IMR-90 (cell line): ENCODE results near the gene FGR. TPM values are rescaled to one million over a fixed set of nuclear protein-coding genes. Genes with fewer than 3 reads are reported as not detected.

ENCODE experiments used
- ATAC-seq: fragments of 200-7000 bp; cut with Tn5 transposase; 2 replicates; pipeline ENCODE4 v1.9.1; 2020; ENCODE audit warnings: low read depth, mild to moderate bottlenecking, moderate library complexity
- BruUV-seq: library from RNA; stranded (reverse); fragments of 400-500 nt; replicated peaks from 2 replicates; lab custom pipeline; 2021; lab: Mats Ljungman, UMichigan
- CTCF ChIA-PET: fragments of 300-600 bp; formaldehyde crosslinking; extraction: SDS; loops from one replicate; lab custom pipeline; 2021; ENCODE audit warnings: antibody characterized with exemption; lab: Yijun Ruan, JAX
- POLR2A ChIA-PET: fragments of 300-600 bp; sonication (Branson Sonifier 250); formaldehyde crosslinking; loops from one replicate; lab custom pipeline; 2022; ENCODE audit warnings: antibody characterized with exemption; ENCODE audit not compliant: unreplicated experiment; lab: Charles Lee
- DNase-seq: peaks from one replicate; pipeline ENCODE4 v3.0.0; 2013
- H2AFZ ChIP-seq: replicated peaks from 2 replicates; pipeline ENCODE3; 2013; ENCODE audit warnings: low read length, mild to moderate bottlenecking; ENCODE audit not compliant: poor library complexity
- H2AK5ac ChIP-seq: 2 replicates; pipeline ENCODE4 v1.6.1; 2013; ENCODE audit warnings: low read depth, low read length, inconsistent platforms
- H2AK9ac ChIP-seq: replicated peaks from 2 replicates; pipeline ENCODE3; 2013; ENCODE audit warnings: mild to moderate bottlenecking, low read depth, low read length, moderate library complexity; ENCODE audit not compliant: poor library complexity
- H2BK120ac ChIP-seq: 2 replicates; pipeline ENCODE4 v1.6.1; 2013; ENCODE audit warnings: low read depth, low read length, inconsistent platforms
- H2BK15ac ChIP-seq: 3 replicates; pipeline ENCODE4 v1.6.1; 2013; ENCODE audit warnings: low read depth, low read length, inconsistent platforms
- H2BK20ac ChIP-seq: 2 replicates; pipeline ENCODE4 v1.6.1; 2013; ENCODE audit warnings: low read depth, mild to moderate bottlenecking, inconsistent platforms, low read length, moderate library complexity
- H2BK5ac ChIP-seq: 2 replicates; pipeline ENCODE4 v1.6.1; 2013; ENCODE audit warnings: mild to moderate bottlenecking, low read depth, low read length, inconsistent platforms; ENCODE audit not compliant: poor library complexity, severe bottlenecking
- H3K14ac ChIP-seq: replicated peaks from 2 replicates; pipeline ENCODE4 v1.6.1; 2013; ENCODE audit warnings: low read depth, low read length, inconsistent platforms
- H3K18ac ChIP-seq: 2 replicates; pipeline ENCODE4 v1.6.1; 2013; ENCODE audit warnings: low read depth, low read length, control low read depth
- H3K23ac ChIP-seq: 2 replicates; pipeline ENCODE4 v1.6.1; 2013; ENCODE audit warnings: low read depth, low read length, inconsistent platforms
- H3K27ac ChIP-seq: 2 replicates; pipeline ENCODE4 v1.5.1; 2013; ENCODE audit warnings: mild to moderate bottlenecking, control low read depth, low read length; ENCODE audit not compliant: insufficient read depth
- H3K27me3 ChIP-seq: 2 replicates; pipeline ENCODE4 v1.6.1; 2013; ENCODE audit warnings: low read length; ENCODE audit not compliant: control insufficient read depth, insufficient read depth
- H3K36me3 ChIP-seq: 2 replicates; pipeline ENCODE4 v1.6.1; 2013; ENCODE audit warnings: low read length, mixed read lengths; ENCODE audit not compliant: control insufficient read depth, insufficient read depth
- H3K4ac ChIP-seq: 2 replicates; pipeline ENCODE4 v1.6.1; 2013; ENCODE audit warnings: low read depth, low read length, inconsistent platforms
- H3K4me1 ChIP-seq: 2 replicates; pipeline ENCODE4 v1.6.1; 2013; ENCODE audit warnings: low read length, mixed read lengths; ENCODE audit not compliant: control insufficient read depth, insufficient read depth
- H3K4me2 ChIP-seq: 2 replicates; pipeline ENCODE4 v1.6.1; 2013; ENCODE audit warnings: low read depth, mild to moderate bottlenecking, control low read depth, low read length, moderate library complexity
- H3K4me3 ChIP-seq: 2 replicates; pipeline ENCODE4 v1.5.1; 2013; ENCODE audit warnings: low read depth, mild to moderate bottlenecking, control low read depth, low read length, moderate library complexity; ENCODE audit not compliant: insufficient read depth
- H3K56ac ChIP-seq: 2 replicates; pipeline ENCODE4 v1.6.1; 2013; ENCODE audit warnings: low read length, inconsistent platforms; ENCODE audit not compliant: insufficient read depth; ENCODE audit errors: extremely low read depth
- H3K79me1 ChIP-seq, 2 experiments: 2 replicates each; pipeline ENCODE4 v1.6.1; 2013; ENCODE audit warnings: low read length in 2 of 2, inconsistent platforms in 1 of 2, low read depth in 1 of 2
- H3K9ac ChIP-seq: 2 replicates; pipeline ENCODE4 v1.6.1; 2013; ENCODE audit warnings: low read depth, low read length, control low read depth
- H3K9me1 ChIP-seq: 2 replicates; pipeline ENCODE4 v1.6.1; 2013; ENCODE audit warnings: low read length, inconsistent platforms; ENCODE audit not compliant: insufficient read depth
- H3K9me3 ChIP-seq: 2 replicates; pipeline ENCODE4 v1.6.1; 2013; ENCODE audit warnings: low read length; ENCODE audit not compliant: control insufficient read depth, insufficient read depth
- H4K20me1 ChIP-seq: 2 replicates; pipeline ENCODE4 v1.6.1; 2013; ENCODE audit warnings: low read length, inconsistent platforms; ENCODE audit not compliant: insufficient read depth
- H4K5ac ChIP-seq: 2 replicates; pipeline ENCODE4 v1.6.1; 2013; ENCODE audit warnings: mild to moderate bottlenecking, low read depth, low read length, control low read depth
- H4K8ac ChIP-seq, 2 experiments: 2 replicates each; pipeline ENCODE4 v1.6.1; 2013; ENCODE audit warnings: low read depth in 2 of 2, low read length in 2 of 2, control low read depth in 1 of 2, inconsistent platforms in 1 of 2
- H4K91ac ChIP-seq: 2 replicates; pipeline ENCODE4 v1.6.1; 2013; ENCODE audit warnings: low read depth, low read length, inconsistent platforms; ENCODE audit not compliant: insufficient read depth
- BHLHE40 ChIP-seq: fragments of 150-350 bp; IDR thresholded peaks from 2 replicates; pipeline ENCODE4 v1.6.1; 2016; ENCODE audit warnings: mild to moderate bottlenecking, low read depth, low read length
- CHD1 ChIP-seq: IDR thresholded peaks from 2 replicates; pipeline ENCODE4 v1.6.1; 2012; ENCODE audit warnings: low read depth, low read length, improper control_type of control experiment
- CTCF ChIP-seq: conservative IDR thresholded peaks from 2 replicates; pipeline ENCODE4 v1.5.1; 2012; ENCODE audit warnings: mild to moderate bottlenecking, low read depth, low read length, improper control_type of control experiment
- ELK1 ChIP-seq: fragments of 150-350 bp; IDR thresholded peaks from 2 replicates; pipeline ENCODE4 v1.6.1; 2016; ENCODE audit warnings: low read depth, mild to moderate bottlenecking, low read length, moderate library complexity, borderline replicate concordance
- MAFK ChIP-seq: IDR thresholded peaks from 2 replicates; pipeline ENCODE4 v1.6.1; 2012; ENCODE audit warnings: low read depth, low read length, improper control_type of control experiment
- MAZ ChIP-seq: IDR thresholded peaks from 2 replicates; pipeline ENCODE4 v1.6.1; 2012; ENCODE audit warnings: low read depth, mild to moderate bottlenecking, low read length, improper control_type of control experiment, moderate library complexity, borderline replicate concordance
- MXI1 ChIP-seq: IDR thresholded peaks from 2 replicates; pipeline ENCODE4 v1.6.1; 2012; ENCODE audit warnings: low read depth, mild to moderate bottlenecking, low read length, moderate library complexity, borderline replicate concordance
- NFE2L2 ChIP-seq: fragments of 150-350 bp; IDR thresholded peaks from 2 replicates; pipeline ENCODE4 v1.6.1; 2016; ENCODE audit warnings: low read depth, mild to moderate bottlenecking, low read length
- POLR2A ChIP-seq: IDR thresholded peaks from 2 replicates; pipeline ENCODE4 v1.6.1; 2012; ENCODE audit warnings: mild to moderate bottlenecking, low read depth, low read length
- RCOR1 ChIP-seq: IDR thresholded peaks from 2 replicates; pipeline ENCODE4 v1.6.1; 2012; ENCODE audit warnings: mild to moderate bottlenecking, low read length, improper control_type of control experiment; ENCODE audit not compliant: insufficient replicate concordance
- RFX5 ChIP-seq: IDR thresholded peaks from 2 replicates; pipeline ENCODE4 v1.8.0; 2012; ENCODE audit warnings: low read depth, mild to moderate bottlenecking, low read length, moderate library complexity
- SMC3 ChIP-seq: fragments of 150-350 bp; IDR thresholded peaks from 2 replicates; pipeline ENCODE4 v1.6.1; 2016; ENCODE audit warnings: low read depth, mild to moderate bottlenecking, antibody characterized with exemption, low read length, moderate library complexity
- USF2 ChIP-seq: fragments of 150-350 bp; IDR thresholded peaks from 2 replicates; pipeline ENCODE4 v1.6.1; 2017; ENCODE audit warnings: mild to moderate bottlenecking, antibody characterized with exemption, low read length, low read depth
- WGBS, 2 experiments: methylation state at CpG; one replicate each; pipeline versions ENCODE4 v1.1.5 to v1.1.7; 2013; ENCODE audit warnings: missing lambda C conversion rate in 2 of 2; ENCODE audit not compliant: insufficient read length in 1 of 2; ENCODE audit errors: extremely low coverage in 2 of 2; 5-methylcytosine and 5-hydroxymethylcytosine counted together
- dilution Hi-C: fragments of 300-500 bp; cut with HindIII; formaldehyde crosslinking; loops from one replicate; pipeline ENCODE4 v1.14.3; 2018; ENCODE audit warnings: low sequenced_read_pairs; ENCODE audit not compliant: unreplicated experiment
- in situ Hi-C: fragments of 300-500 bp; cut with MboI; formaldehyde crosslinking; loops from 3 replicates; pipeline ENCODE4 v1.14.3; 2019; ENCODE audit warnings: low sequenced_read_pairs, inconsistent platforms, mixed read lengths
- intact Hi-C: fragments of 100-400 bp; cut with micrococcal nuclease; formaldehyde crosslinking; loops from 2 replicates; pipeline ENCODE4 v1.10.0; 2022
- polyA plus RNA-seq, 3 experiments: library from polyadenylated mRNA; depleted of rRNA; stranded (reverse); fragments of >200 nt; gene quantifications; 2 replicates each; pipeline ENCODE4 v1.2.3, GENCODE V29; 2012; ENCODE audit warnings: low replicate concordance in 1 of 3
- total RNA-seq: library from RNA; depleted of rRNA; stranded (reverse); fragments of >200 nt; gene quantifications from 2 replicates; pipeline ENCODE4 v1.2.3, GENCODE V29; 2012

Gene FGR
- total and polyA plus RNA-seq, 2 of the 4 experiments (the other 2 are of a cell fraction): not detected

GRCh38 chr1:27568300-27569087, 66.5 kb downstream of the FGR start:
- H3K4me1 ChIP-seq: peaks cover 62% of the 10 kb centered on the region
- H4K8ac ChIP-seq: peak overlapping the region in 1 of 2 experiments; percentile 71; a peak in 1 of 4 replicates
- H3K36me3 ChIP-seq: no peaks in the 10 kb centered on the region
- H3K27me3 ChIP-seq: no peaks in the 10 kb centered on the region
- in situ Hi-C loops (no loop called here), dilution Hi-C loops (no loop called here), intact Hi-C loops (no loop called here)
- WGBS, 2 experiments: 4% methylated on average over 15 of the region's 65 CpGs; no CpG with 5 or more reads in 1 of the 2 experiments
- peak overlapping the region; percentile 74 for H3K4ac ChIP-seq
- peak; percentile 81 for DNase-seq
- peak overlapping the region; percentile 74 for H2AK5ac ChIP-seq
- no peak overlapping the region for H3K9ac ChIP-seq
- H2AK9ac ChIP-seq: peak overlapping the region; percentile 95
- H2BK20ac ChIP-seq: no peak overlapping the region
- peak overlapping the region; percentile 52 for H3K4me2 ChIP-seq
- no peak overlapping the region for H4K5ac ChIP-seq
- H3K56ac ChIP-seq: no peak overlapping the region
- peak; percentile 88 for ATAC-seq
- BruUV-seq: no TSS peak
- H4K91ac ChIP-seq: peak overlapping the region; percentile 65; the same call in 1 of the 2 replicates
- H3K9me3 ChIP-seq: no peaks in the 10 kb centered on the region
- H2BK15ac ChIP-seq: no peak overlapping the region
- peak overlapping the region; percentile 76 for H2AFZ ChIP-seq
- H2BK120ac ChIP-seq: peak overlapping the region; percentile 6; the same call in 1 of the 2 replicates
- no peak overlapping the region for H3K18ac ChIP-seq
- H3K79me1 ChIP-seq: peaks cover 52 to 95% of the 10 kb centered on the region in 2 experiments; a peak in 3 of 4 replicates
- peaks cover 23% of the 10 kb centered on the region for H3K9me1 ChIP-seq
- POLR2A ChIA-PET: no interaction called here
- no peak overlapping the region for H2BK5ac ChIP-seq
- peaks cover 59% of the 10 kb centered on the region for H4K20me1 ChIP-seq
- H3K27ac ChIP-seq: no peak overlapping the region
- H3K23ac ChIP-seq: peak overlapping the region; percentile 17; the same call in 1 of the 2 replicates
- CTCF ChIA-PET: interaction anchor here (0.8 to 3.0 kb wide), 4 partner anchors 11 to 33 kb away, joined by 4 to 13 read pairs (median 4); no protein-coding TSS in a partner anchor
- H3K14ac ChIP-seq: peak overlapping the region; percentile 53; the same call in 1 of the 2 replicates
- no peak overlapping the region for H3K4me3 ChIP-seq
- TF ChIP-seq RCOR1 (no peak), MXI1 (0 out of 2 replicates have a peak, but pooled peaks have one; percentile 19), BHLHE40 (no peak), MAFK (no peak), USF2 (no peak), ELK1 (no peak), MAZ (peak; percentile 39; the same call in 1 of the 2 replicates), CHD1 (no peak), SMC3 (peak; percentile 32), NFE2L2 (no peak), POLR2A (no peak), RFX5 (no peak), CTCF (peak; percentile 57)
